GM19328 (cell line): Measurements from ENCODE around the gene WFDC8.

Experiments
- ATAC-seq: cut with Tn5 transposase; IDR thresholded peaks from one replicate; pipeline ENCODE4 v1.9.1; 2021; ENCODE audit warnings: mild to moderate bottlenecking, moderate library complexity; ENCODE audit not compliant: unreplicated experiment

Gene WFDC8

DNA sequence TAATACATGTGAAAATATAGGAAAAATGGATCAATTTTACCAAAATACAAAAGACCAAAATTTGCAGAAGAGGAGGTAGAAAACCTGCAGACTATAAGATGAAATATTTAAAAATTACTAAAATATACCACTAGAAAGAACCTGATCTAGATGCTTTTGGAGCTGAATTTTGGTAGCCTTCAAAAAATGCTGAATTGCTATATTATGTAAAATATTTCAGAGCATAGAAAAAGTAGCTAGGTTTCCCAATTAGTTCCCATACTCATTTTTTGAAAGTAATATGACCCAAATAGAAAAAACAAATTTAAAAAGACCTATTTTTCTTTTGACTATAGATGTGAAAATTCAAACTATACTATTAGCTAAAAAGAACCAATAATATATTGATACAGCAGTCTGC, 28.3 kb downstream of the WFDC8 start:
- ATAC-seq, result no peak

DNA sequence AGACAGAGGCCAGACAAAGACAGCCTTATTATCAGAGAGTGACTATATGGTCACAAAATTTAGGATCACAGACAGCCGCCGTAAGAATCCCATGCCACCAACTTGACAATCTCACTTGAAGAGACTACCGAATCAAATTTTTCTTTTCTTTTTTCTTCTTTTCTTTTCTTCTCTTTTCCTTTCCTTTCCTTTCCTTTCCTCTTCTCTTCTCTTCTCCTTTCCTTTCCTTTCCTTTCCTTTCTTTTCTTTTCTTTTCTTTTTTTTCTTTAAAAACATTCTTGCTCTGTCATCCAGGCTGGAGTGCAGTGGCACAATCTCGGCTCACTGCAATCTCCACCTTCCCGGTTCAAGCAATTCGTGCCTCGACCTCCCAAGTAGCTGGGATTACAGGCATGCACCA, 30.7 kb downstream of the WFDC8 start:
- ATAC-seq, result no peak

DNA sequence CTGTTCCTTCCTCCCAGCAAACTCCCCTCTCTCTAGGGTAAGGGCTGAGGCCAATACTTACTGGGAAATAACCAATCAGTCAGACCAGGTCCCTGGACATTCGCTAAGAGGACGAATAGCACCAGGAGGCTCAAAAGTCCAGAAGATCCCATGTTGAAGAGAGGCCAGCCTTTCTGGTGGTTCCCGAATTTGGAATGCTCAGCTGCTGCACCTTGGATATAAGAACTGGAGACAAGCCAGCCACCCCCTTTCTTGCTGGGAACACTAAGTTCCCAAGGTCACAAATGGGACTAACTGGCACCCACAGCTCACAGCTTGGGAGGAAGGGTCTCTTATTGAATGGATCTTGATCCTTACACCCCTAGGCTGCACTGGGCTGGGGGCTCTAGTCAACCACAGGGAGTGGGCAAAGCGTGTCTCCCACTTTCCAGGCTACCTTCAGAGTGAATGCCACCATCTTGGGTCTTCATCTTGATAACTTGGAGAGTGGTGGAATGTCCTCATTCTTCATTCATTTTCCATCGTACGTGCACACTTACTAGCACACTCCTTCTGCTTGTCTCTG, 31.8 kb downstream of the WFDC8 start, which contains the start of gene EPPIN:
Gene EPPIN, minus strand, starts transcription at position 196 of the 565 bp plus-strand sequence. Its CDS starts 44 bp downstream, at position 152.
- no peak for ATAC-seq

DNA sequence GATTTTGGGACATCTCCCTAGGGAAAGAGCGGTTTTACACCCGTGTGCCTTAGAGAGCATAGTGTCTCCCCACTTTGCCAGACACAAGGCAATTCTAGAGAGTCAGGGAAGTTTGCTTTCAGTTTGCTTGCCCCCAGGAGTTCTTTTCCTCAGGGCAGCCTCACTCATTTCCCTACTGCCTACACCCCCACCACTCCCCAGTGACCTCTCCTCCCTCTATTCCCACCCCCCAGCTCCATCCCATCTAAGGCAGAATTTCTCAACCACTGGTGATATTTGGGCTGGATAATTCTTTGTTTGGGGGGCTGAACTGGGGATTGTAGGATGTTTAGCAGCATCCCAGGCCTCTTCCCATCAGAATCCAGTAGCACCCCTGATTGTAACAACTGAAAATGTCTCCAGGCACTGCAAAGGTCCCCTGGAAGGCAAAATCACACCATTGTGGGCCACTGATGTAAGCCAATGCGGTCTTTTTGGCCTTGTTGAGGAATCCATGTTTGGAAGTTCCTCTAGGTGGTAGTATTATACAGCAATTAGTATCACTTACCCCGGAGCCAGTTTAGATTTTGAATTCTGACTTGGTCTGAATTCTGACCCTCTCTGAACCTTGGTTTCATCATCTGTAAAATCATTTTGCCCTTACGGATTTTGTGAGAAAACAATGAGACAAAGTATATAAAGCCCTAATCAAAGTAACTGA, 33.2 kb downstream of the WFDC8 start:
- no peak for ATAC-seq

DNA sequence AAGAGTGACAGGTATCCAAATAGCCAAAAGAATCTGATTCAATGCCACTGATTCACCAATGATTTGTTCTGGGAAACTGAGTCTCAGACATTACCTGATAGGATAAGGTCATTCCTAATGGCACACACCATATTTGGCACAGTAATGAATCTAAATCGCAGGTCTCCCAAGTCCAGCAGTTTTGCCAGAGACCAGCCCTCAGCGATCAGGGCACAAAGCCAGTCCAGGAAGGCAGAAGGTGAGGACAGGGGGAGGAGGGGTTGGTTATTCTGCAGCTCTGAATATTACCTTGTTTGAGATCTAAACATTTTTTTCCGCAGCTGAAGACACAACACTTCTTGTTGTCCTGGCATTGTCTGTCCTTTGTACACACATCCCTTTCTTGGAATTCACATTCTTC, 33.7 kb downstream of the WFDC8 start:
- ATAC-seq, result no peak

DNA sequence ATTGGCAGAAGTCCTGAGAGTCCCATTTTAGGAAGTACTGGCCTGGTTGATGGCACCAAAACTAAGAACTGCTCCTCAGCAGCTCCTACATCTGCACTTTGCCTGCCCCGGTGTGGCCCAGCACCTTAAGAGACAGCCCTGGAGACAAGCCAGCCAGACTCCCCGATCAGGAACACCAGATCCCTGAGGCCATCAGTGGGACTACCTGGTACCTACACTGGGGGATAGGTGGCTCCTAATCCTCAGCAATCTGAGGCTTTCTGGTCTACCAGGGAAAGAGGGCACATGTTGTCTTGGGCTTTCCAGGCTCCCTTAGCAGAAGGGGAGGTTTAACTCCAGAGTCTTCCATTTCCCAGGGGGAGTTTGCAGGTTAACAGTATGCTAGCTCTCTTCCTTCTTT, 39.7 kb downstream of the WFDC8 start, which contains the start of gene WFDC6:
Gene WFDC6, minus strand, starts transcription at position 101 of the 400 bp plus-strand sequence. Its CDS starts 75 bp downstream, at position 26.
- ATAC-seq, result no peak

DNA sequence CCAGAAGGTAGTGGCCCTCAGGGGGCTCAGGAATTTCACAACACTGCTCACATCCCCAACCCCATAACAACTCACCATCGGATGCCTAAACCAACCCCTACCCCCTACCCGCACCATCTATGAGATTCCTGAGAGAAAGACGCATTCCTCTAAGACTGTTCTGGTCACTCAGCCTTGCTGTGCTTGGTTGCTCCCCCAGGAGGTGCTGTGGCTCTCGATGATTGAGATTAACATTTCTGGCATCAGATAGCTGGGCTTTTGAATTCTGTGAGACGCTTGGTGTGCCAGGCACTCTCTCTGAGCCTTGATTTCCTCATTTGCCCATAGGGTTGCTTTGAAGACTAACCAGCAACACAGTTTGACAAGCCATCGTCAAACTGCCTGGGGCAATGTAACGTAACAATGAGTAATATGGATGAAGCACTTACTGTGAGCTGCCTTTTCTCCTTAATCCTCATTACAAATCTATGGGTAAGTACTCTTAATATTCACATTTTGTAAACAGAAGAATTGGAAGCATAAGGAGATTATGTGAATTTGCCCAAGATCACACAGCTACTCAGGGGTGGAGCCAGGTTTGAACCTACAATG, 40.8 kb downstream of the WFDC8 start:
- no peak for ATAC-seq

DNA sequence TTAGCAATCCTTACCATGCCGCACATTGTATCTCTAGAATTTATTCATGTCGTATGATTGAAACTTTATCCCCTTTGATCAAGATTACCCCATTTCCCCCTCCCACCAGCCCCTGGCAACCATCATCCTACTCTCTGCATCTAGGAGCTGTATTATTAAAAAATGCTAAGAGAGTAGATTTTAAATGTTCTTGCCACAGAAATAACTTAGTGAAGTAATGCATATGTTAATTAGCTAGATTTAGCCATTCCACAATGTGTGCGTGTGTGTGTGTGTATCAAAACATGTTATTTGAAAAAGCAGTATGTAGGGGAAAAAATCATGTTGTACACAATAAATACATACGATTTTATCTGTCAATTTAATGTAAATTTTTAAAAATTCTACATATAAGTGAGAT, 51.8 kb downstream of the WFDC8 start:
- no peak for ATAC-seq

DNA sequence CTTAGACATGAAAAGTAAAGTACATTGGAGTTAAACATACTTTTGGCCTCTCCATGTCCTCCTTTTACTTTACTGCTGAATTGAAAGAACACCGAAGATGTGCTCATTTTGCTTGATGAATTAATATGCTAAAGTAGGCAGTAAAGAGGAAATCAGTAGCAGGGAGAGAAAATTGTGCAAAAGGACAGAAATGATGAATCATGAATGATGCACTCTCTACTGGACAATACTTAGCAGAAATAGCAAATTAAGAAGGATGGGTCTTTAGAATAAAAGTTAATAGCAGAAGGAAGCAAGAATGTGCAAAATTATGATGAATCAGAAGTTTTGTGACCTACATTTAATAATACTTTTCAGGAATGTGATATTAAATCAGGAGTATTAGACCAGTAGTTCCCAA, 55.3 kb downstream of the WFDC8 start:
- ATAC-seq, result no peak

DNA sequence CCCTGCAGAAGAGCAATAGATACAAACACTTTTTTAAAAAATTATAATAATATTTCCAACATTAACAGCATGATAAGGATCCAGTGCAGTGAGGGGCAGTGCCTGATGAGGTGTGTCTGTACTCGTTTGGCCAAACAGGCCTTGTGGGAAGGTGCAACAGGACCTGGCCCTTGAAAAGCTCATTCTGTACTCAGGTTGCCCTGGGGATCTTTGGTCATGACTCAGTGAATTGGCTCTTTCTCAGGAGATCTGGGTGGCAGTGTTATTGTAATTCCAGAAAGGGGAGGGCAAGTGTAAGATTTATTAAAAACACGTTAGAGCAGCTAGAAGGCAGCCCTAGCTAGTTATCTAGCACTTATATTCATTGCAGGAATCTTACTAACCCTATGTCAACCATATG, 60.8 kb downstream of the WFDC8 start:
- ATAC-seq, result no peak

DNA sequence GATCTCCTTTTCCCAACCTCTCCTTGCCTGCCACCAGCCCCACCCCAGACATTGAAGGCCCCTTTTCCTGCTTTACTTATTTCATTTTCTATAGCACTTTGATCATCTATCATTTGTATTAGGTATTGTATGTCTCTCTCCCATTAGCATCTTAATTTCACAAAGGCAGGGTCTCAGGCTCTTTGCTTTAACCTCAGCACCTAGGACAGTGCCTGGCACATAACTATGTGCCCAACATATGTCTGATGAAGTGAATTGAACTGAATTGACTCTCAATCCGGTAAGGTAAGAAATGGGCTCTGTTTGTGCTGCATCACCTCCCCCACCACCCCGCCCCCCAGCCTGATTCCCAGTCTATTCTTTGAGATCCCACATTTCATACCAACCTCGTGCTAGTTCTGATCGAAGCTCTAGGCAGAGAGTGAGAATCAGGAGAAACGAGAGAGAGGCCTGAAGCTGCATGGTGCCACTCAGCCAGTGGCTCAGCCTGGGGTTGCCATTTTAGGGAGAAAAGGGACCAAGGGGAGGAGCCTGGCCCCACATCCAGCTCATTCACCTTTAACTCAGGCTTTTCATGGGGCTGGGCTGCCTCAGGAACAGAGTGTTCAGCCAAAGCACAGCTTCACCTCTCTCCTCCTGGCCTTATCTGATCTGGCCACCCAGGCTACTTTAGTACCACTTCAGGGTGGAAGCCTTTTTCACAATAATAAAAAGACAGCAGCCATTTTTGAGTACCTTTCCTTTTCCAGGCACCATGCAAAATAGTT, 63.8 kb downstream of the WFDC8 start, which contains the start of gene SPINT3:
Gene SPINT3, minus strand, starts transcription at position 476 of the 767 bp plus-strand sequence. Its CDS starts 14 bp downstream, at position 462.
- ATAC-seq, result no peak

DNA sequence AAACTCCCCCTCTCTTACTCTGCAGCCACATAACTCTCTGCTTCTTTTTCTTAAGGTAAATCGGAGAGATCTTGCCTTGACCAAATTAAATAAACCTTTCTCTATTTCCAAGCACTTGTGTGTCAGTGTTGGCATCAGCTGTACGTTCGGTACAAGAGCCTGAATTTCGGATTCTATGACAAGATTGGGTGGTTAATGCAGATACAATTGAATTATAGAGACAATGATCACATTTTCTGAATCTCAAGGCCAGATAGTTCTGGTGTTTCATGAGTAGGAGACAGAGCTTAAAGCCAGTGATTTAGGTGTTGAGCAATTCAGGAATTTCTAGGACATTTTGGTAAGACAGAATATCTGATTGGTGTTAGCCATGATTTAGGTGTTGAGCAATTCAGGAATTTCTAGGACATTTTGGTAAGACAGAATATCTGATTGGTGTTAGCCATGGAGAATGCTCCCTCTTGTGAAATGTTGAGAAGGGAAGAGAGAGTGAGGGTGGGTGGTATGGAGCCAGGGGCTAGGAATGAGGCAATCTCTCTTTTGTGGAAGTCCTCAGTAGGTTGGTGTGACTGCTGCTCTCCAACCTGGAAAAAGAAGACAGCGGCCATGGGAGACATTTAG, 68.7 kb downstream of the WFDC8 start:
- ATAC-seq, result no peak

DNA sequence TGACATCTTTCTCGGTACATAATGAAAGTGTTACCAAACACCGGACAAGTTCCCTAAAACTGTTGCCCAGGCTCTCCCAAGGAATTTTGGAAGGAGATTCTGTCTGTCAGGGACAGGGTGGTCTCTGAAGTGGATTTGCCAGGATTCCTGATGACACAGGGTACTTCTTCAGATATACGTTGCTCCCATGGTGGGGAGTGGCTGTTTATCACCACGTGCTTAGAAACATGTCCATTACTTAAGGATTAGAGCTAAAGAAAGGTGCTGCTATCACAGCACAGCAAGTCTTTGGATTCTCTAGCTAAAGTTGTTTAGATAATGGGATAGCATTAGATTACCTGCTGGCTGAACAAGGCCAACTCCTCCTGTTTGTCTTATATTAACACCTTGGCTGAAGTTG, 70.0 kb downstream of the WFDC8 start:
- ATAC-seq, result no peak

DNA sequence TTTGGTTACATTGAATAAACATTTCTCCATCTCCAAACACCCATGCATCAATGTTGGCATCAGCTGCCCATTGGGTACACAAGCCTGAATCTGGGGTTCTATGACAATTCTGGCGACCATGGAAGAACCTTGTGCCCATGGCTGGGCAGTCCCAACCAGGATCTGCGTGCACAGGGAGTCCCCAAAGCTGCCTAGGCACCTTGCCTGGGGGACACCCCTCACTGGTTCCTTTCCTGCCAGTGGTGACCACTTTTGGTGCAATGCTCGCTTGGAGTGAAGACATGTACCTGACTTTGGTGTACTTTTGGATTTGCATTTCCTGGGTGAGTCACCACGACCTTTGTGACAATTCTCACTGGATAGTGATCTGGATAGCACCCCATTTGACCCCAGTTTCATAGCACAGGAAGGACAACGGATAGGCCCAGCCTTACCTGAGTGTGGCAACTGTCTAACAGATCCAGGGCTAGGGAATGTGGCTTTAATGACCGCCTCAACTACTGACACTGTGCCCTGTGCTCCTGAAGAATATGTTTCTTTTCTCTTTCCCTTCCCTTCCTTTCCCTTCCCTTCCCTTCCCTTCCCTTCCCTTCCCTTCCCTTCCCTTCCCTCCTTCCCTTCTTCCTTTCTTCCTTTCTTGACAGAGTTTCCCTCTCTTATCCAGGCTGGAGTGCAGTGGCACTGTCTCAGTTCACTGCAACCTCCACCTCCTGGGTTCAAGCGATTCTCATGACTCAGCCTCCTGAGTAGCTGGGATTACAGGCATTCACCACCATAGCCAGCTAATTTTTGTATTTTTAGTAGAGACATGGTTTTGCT, 70.8 kb downstream of the WFDC8 start:
- no peak for ATAC-seq

DNA sequence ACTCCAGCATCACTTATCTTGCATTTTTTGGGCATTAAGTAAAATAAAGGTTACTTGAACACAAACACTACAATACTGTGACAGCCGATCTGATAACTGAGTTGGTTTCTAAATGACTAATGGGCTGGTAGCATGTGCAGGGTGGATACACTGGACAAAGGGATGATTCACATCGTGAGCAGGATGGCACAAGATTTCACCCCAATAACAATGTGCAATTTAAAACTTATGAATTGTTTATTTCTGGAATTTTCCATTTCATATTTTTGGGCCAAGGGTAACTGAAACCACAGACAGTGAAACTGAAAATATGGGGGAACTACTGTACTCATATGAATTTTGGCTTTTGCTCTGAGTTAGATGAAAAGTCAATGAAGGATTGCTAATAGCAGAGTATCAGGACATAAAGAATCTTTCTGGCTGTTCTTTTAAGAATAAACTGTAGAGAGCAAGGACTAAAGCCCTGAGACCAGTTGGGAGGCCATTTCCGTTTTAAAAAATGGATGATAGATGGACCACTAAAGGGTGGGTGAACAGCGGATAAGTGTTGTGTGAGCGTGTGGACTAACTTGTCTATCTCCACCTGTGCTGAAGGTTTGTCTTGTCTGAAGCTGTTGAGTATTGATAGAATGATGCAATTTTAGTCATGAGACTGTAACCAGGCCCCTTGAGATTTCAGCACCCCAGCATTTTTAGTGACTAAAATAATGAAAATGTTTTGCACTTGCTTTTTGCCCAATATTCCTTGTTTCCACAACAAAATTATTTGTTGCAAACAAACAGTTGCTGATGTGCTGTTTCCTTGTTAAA, 71.9 kb downstream of the WFDC8 start:
- no peak for ATAC-seq

DNA sequence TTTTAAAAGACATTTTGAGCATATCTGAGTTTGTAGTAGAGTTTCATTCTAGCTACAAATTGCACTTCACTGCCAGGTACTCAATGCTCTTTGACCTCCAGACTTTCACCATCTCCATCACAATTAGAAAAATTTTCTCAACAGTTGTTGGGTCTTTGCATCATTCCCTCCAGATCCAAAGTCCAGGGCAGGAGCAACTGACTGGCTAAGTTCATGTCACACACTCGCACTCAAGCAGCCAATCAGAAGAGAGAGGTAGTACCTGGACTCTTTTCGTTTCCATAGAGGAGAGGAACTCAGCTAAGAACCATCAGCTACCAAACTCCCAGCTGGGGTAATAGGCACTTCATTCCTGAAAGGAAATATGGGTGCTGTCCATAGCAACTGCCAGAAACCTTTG, 72.7 kb downstream of the WFDC8 start:
- ATAC-seq, result no peak

DNA sequence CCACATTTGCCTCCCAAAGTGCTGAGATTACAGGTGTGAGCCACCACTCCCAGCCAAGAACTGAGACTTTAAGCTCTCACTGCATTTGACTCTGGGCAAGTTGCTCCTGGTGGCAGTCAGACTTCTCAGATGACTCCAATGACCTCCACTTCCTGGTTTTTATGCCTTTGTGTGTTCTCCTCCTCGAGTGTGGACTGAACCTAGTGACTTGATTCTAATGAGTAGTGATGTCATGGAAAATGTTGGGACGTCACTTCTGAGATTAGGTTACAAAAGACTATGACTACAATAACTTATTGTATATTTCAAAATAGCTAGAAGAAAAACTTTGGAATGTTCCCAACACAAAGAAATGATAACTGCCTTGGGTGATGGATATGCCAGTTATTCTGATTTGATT, 75.7 kb downstream of the WFDC8 start:
- ATAC-seq, result no peak

DNA sequence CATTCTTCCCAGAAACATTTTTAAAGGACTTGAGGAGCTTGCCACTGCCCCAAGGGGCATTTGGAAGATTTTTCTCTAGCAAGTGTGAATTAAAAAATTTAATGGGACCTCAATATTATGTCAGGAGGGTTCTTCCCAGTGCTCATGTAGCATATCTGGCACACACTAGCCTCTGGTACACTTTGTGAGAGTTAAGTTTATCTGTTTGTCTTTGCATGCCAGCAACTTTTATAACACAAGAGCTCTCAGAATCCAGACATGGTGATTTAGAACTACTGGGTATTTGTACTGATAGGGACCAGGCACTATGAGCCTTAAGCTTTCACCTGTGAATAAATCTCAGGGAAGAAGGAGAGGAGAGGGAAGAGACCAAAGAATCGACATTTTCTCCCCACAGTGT, 76.5 kb downstream of the WFDC8 start:
- ATAC-seq, result no peak
